ENCODE measurements around the gene LOC128125822.

The LOC128125822 gene

DNA sequence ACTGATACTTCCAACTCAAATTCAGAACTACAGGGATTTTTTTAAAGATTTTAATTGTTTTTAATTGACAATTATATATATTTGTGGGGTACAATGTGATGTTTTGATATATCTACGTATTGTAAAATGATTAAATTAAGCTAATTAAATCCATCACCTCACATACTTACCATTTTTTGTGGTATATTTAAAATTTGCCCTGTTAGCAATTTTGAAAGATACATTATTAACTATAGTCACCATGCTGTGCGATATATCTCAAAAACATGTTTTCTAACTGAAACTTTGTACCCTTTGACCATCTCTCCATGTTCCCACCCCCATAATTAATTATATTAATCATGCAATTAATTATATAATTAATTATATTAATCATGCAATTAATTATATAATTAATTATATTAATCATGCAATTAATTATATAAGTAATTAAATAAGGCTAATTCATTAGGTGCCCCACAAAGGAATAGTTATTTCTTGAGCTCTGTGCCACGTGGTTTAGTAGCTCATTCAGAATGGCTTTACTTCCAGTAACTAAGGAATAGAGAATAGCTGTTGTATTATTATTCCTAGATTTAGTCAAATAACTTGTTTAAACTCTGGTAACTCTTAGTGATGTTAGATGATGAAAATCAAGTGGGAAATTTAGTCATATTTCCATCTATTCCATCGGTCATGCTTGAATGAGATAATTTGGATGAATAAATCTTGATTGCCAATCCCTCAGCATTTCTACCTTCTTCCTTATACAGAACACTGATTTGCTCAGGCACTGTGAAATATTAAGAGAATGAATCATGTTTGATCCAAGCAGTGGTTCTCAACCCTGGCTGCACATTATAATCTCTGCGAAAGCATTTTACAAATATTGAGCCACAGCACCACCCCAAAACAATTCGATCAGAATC is 25.1 kb downstream of the LOC128125822 start:
- no peak for DNase-seq
- no peaks in the 10 kb centered on the region for H3K4me1 ChIP-seq (ENCODE audit: control insufficient read depth, insufficient read depth, low read length, poor library complexity, severe bottlenecking)
- H3K4me3 ChIP-seq (ENCODE audit: insufficient read depth, low read depth, low read length, poor library complexity, severe bottlenecking) = no peak overlapping the region
- no peaks in the 10 kb centered on the region for H3K36me3 ChIP-seq (ENCODE audit: control insufficient read depth, insufficient read depth, low read length)
- no peak overlapping the region for H3K27ac ChIP-seq (ENCODE audit: insufficient read depth, low read length, poor library complexity, severe bottlenecking)
- no peaks in the 10 kb centered on the region for H3K27me3 ChIP-seq (replicated peaks; ENCODE audit: control insufficient read depth, insufficient read depth, low read length, poor library complexity, severe bottlenecking)
- no peaks in the 10 kb centered on the region for H3K9me3 ChIP-seq (ENCODE audit: control insufficient read depth, low read length)

GRCh38 chr6:63598049-63599036 is 26.1 kb downstream of the LOC128125822 start:
- peak overlapping the region; percentile 41 for H3K4me3 ChIP-seq (ENCODE audit: insufficient read depth, low read depth, low read length, poor library complexity, severe bottlenecking)
- no peaks in the 10 kb centered on the region for H3K9me3 ChIP-seq (ENCODE audit: control insufficient read depth, low read length)
- H3K27ac ChIP-seq (ENCODE audit: insufficient read depth, low read length, poor library complexity, severe bottlenecking) = no peak overlapping the region
- H3K27me3 ChIP-seq (replicated peaks; ENCODE audit: control insufficient read depth, insufficient read depth, low read length, poor library complexity, severe bottlenecking) = no peaks in the 10 kb centered on the region
- no peaks in the 10 kb centered on the region for H3K36me3 ChIP-seq (ENCODE audit: control insufficient read depth, insufficient read depth, low read length)
- no peaks in the 10 kb centered on the region for H3K4me1 ChIP-seq (ENCODE audit: control insufficient read depth, insufficient read depth, low read length, poor library complexity, severe bottlenecking)
- DNase-seq = peak; percentile 49 to 61 (median 57)

GRCh38 chr6:63599243-63599642 is 27.0 kb downstream of the LOC128125822 start:
- Histone ChIP-seq H3K4me3 (ENCODE audit: insufficient read depth, low read depth, low read length, poor library complexity, severe bottlenecking) (no peak overlapping the region), H3K9me3 (ENCODE audit: control insufficient read depth, low read length) (no peaks in the 10 kb centered on the region), H3K4me1 (ENCODE audit: control insufficient read depth, insufficient read depth, low read length, poor library complexity, severe bottlenecking) (no peaks in the 10 kb centered on the region), H3K27me3 (replicated peaks; ENCODE audit: control insufficient read depth, insufficient read depth, low read length, poor library complexity, severe bottlenecking) (no peaks in the 10 kb centered on the region), H3K27ac (ENCODE audit: insufficient read depth, low read length, poor library complexity, severe bottlenecking) (no peak overlapping the region), H3K36me3 (ENCODE audit: control insufficient read depth, insufficient read depth, low read length) (no peaks in the 10 kb centered on the region)
- DNase-seq = no peak

GRCh38 chr6:63600136-63600535 is 27.9 kb downstream of the LOC128125822 start:
- no peaks in the 10 kb centered on the region for H3K36me3 ChIP-seq (ENCODE audit: control insufficient read depth, insufficient read depth, low read length)
- H3K9me3 ChIP-seq (ENCODE audit: control insufficient read depth, low read length) = no peaks in the 10 kb centered on the region
- no peak for DNase-seq

GRCh38 chr6:63609231-63609630 is 37.0 kb downstream of the LOC128125822 start:
- no peaks in the 10 kb centered on the region for H3K36me3 ChIP-seq (ENCODE audit: control insufficient read depth, insufficient read depth, low read length)
- H3K27me3 ChIP-seq (replicated peaks; ENCODE audit: control insufficient read depth, insufficient read depth, low read length, poor library complexity, severe bottlenecking) = no peaks in the 10 kb centered on the region
- peaks cover 3% of the 10 kb centered on the region for H3K4me1 ChIP-seq (ENCODE audit: control insufficient read depth, insufficient read depth, low read length, poor library complexity, severe bottlenecking)
- H3K9me3 ChIP-seq (ENCODE audit: control insufficient read depth, low read length) = no peaks in the 10 kb centered on the region
- no peak overlapping the region for H3K27ac ChIP-seq (ENCODE audit: insufficient read depth, low read length, poor library complexity, severe bottlenecking)
- H3K4me3 ChIP-seq (ENCODE audit: insufficient read depth, low read depth, low read length, poor library complexity, severe bottlenecking) = no peak overlapping the region
- DNase-seq = no peak

More at GRCh38 chr6:63600136-63600535, 27.9 kb downstream of the LOC128125822 start:
- Histone ChIP-seq H3K4me3 (ENCODE audit: insufficient read depth, low read depth, low read length, poor library complexity, severe bottlenecking) (no peak overlapping the region), H3K27ac (ENCODE audit: insufficient read depth, low read length, poor library complexity, severe bottlenecking) (no peak overlapping the region), H3K27me3 (replicated peaks; ENCODE audit: control insufficient read depth, insufficient read depth, low read length, poor library complexity, severe bottlenecking) (no peaks in the 10 kb centered on the region), H3K4me1 (ENCODE audit: control insufficient read depth, insufficient read depth, low read length, poor library complexity, severe bottlenecking) (no peaks in the 10 kb centered on the region)

DNA sequence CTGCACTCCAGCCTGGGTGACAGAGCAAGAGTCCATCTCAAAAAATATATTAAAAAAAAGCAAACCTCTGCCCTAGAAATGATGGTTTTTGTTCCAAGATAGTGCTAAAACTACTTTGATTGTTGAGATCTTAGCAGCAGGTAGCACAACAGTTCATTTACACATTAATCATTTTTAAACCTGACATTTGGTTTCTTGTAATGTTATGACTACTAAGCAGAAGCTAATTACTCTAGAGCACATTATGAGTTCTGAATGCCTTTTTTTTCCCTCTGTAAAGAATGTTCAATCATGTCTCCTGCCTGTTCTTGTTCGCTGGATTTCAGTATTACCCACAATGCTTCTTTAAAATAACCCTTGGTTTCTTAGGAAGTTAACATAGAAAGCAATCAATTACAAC is 38.7 kb downstream of the LOC128125822 start:
- Histone ChIP-seq H3K9me3 (ENCODE audit: control insufficient read depth, low read length) (no peaks in the 10 kb centered on the region), H3K4me3 (ENCODE audit: insufficient read depth, low read depth, low read length, poor library complexity, severe bottlenecking) (no peak overlapping the region), H3K27me3 (replicated peaks; ENCODE audit: control insufficient read depth, insufficient read depth, low read length, poor library complexity, severe bottlenecking) (no peaks in the 10 kb centered on the region), H3K27ac (ENCODE audit: insufficient read depth, low read length, poor library complexity, severe bottlenecking) (no peak overlapping the region), H3K36me3 (ENCODE audit: control insufficient read depth, insufficient read depth, low read length) (no peaks in the 10 kb centered on the region), H3K4me1 (ENCODE audit: control insufficient read depth, insufficient read depth, low read length, poor library complexity, severe bottlenecking) (peaks cover 3% of the 10 kb centered on the region)
- no peak for DNase-seq

GRCh38 chr6:63611560-63611959 is 39.3 kb downstream of the LOC128125822 start:
- no peaks in the 10 kb centered on the region for H3K27me3 ChIP-seq (replicated peaks; ENCODE audit: control insufficient read depth, insufficient read depth, low read length, poor library complexity, severe bottlenecking)
- no peaks in the 10 kb centered on the region for H3K36me3 ChIP-seq (ENCODE audit: control insufficient read depth, insufficient read depth, low read length)
- H3K4me1 ChIP-seq (ENCODE audit: control insufficient read depth, insufficient read depth, low read length, poor library complexity, severe bottlenecking) = peaks cover 3% of the 10 kb centered on the region
- no peaks in the 10 kb centered on the region for H3K9me3 ChIP-seq (ENCODE audit: control insufficient read depth, low read length)
- DNase-seq = no peak
- no peak overlapping the region for H3K27ac ChIP-seq (ENCODE audit: insufficient read depth, low read length, poor library complexity, severe bottlenecking)
- no peak overlapping the region for H3K4me3 ChIP-seq (ENCODE audit: insufficient read depth, low read depth, low read length, poor library complexity, severe bottlenecking)

DNA sequence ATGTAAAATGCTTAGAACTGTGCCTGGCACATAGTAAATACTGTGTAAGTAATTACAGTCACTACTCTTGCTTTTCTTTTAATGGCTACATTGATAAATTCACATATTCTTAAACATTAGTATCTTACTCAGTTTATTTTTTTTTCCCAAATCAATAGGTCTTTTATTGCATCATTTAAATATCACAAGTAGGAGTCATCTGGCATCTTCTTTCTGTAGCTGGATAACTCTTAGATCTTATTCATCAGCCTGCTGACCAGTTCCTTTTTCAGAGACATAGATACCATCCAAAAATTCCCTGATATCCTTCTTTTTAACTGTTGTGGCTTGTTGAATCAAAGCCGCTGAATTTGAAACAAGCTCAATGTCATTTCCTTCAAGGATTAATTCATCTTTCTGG is 43.3 kb downstream of the LOC128125822 start:
- Histone ChIP-seq H3K36me3 (ENCODE audit: control insufficient read depth, insufficient read depth, low read length) (no peaks in the 10 kb centered on the region), H3K9me3 (ENCODE audit: control insufficient read depth, low read length) (no peaks in the 10 kb centered on the region), H3K4me1 (ENCODE audit: control insufficient read depth, insufficient read depth, low read length, poor library complexity, severe bottlenecking) (peaks cover 3% of the 10 kb centered on the region), H3K27me3 (replicated peaks; ENCODE audit: control insufficient read depth, insufficient read depth, low read length, poor library complexity, severe bottlenecking) (no peaks in the 10 kb centered on the region), H3K4me3 (ENCODE audit: insufficient read depth, low read depth, low read length, poor library complexity, severe bottlenecking) (no peak overlapping the region), H3K27ac (ENCODE audit: insufficient read depth, low read length, poor library complexity, severe bottlenecking) (no peak overlapping the region)
- no peak for DNase-seq
